Measurements from ENCODE around the gene PLA2G4E.

- TF ChIP-seq TAF1 (IDR thresholded peaks at IDR 0.05; ENCODE audit: low read depth, low read length) (no peak), POLR2A (IDR thresholded peaks at IDR 0.05; ENCODE audit: low read depth, low read length) (no peak), POLR2AphosphoS5 (IDR thresholded peaks at IDR 0.05; ENCODE audit: low read depth, low read length) (no peak), POU2F2 (IDR thresholded peaks at IDR 0.05; ENCODE audit: low read depth, low read length) (no peak)
Observed at GRCh38 chr15:42066764-42067415, 46.0 kb upstream of the PLA2G4E start.
